ENCODE data around the gene NTPCR.
"Not testable (repeated sequence)": the region's sequence is repeated elsewhere in the genome, so short reads cannot be mapped to it uniquely, and the experiment has no call there.

NTPCR gene

DNA sequence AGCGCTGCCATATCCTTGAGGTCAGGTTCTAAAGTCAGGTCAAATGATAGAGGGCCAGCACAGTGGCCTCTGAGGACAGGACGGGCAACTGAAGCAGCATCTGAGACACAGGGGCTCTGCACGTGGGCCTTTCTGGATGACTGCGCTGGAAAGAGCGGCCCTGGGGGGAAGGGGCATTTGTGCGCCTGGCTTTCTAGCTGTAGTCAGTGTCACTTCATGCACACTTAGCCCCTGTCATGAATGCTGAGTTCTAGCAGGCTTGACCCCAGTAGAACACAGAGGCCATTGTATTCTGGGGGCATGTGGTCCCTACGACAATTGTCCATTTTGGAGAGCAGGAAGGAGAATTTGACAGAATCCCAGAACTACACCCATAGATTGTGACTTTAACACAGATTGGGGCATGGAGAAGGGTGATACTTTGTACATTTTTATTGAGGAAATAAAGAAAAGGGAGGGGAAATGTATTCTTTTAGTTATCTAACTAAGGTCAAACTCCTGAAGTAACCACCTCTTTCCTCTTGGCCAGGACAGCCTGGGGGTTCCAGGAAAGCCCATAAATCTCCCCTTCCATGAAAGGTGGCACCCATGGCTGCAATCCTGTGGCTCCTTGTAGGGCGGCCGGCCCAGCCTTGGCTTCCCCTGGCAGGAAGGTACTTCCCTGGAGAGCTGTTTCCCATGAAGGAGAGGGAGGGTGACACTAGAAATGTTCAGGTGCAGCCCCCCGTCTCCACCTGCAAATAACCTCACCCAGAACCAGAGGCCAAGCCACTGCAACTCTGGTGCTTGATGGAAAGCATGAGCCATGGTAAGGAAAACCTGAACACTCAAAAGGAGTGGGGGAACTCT is 34.4 kb downstream of the NTPCR start:
- no peak for DNase-seq (ENCODE audit: low read depth, low spot score)

DNA sequence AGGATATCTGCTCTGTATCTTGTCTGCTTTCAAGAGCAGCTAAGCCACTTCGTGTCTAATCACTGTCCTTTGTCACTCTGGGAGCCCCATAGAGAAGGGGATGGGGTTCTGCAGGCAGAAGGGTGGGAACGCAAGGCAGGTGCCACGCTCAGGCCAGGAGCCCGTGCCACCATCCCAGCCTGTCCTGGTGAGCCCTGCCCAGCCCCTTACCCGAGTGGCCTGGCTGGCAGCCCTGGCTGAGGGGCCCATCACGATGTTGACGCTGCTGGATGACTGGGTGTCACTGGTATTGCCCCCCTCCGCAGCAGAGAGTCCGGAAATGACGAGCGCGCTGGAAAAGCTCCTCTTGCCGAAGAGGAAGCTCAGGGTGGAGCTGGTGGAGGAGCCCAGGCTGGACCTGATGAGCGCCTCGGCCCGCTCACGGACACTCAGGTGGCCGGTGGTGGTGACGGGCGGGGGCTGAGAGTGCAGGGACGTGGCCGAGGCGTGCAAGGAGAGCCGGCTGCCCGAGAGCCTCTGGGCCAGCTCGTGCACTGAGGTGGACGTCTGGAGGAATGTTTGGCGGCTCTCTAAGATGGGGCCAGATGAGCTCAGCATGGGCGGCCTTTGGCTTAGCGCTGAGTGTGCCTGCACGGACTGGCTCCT is 35.6 kb downstream of the NTPCR start:
- DNase-seq (ENCODE audit: low read depth, low spot score): no peak

DNA sequence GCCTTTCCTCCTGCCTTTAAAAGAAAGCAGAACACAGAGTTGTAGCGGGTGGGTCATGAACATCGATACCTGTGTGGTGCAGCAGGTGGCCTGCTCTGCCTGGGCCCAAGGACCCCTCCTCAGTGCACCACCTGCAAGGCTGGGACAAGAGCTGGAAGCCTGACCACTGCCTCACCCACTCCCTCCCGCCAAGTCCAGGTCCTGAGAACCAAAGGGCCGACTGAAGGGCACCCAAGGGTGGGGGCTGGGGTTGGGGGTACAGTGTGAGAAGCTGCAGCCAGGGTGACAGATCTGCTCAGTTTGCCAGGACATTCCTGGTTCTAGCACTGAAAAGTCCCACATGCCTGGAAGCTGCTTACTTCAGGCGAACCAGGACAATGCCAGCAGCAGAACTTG is 36.1 kb downstream of the NTPCR start:
- DNase-seq (ENCODE audit: low read depth, low spot score): no peak

DNA sequence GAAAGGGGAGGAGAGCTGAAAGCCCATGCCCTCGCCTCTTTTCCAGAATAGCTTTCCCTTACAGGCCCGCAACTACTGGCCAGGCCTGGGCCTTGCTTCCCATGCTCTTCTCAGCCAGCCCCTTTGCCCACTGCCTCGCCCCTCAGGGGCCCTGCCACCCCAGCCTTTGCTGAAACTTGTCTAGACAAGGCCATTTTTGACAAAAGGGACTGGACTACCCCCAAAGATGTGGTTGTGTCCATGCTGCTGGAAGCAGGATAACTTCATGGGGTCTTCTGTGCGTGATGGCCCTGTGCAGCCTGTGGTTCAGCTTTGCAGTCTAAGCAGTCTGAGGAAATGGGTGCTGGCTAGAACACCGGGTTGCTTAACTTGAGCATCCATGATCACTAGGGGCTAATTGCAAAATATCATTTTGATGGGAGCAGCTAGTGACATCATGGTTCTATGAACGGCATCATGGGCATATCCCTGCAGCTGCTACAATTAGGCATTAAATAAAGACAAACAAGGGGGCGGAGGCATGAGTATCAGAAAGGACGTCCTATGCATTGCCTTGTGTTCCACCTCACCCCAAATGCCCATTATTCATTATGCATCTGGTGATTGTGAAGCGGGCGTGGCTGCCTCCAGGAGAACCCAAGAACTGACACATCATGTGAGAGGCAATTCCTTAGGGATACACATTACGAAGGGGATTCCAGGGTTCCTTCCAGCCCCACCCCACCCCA is 36.8 kb downstream of the NTPCR start:
- no peak for DNase-seq (ENCODE audit: low read depth, low spot score)

DNA sequence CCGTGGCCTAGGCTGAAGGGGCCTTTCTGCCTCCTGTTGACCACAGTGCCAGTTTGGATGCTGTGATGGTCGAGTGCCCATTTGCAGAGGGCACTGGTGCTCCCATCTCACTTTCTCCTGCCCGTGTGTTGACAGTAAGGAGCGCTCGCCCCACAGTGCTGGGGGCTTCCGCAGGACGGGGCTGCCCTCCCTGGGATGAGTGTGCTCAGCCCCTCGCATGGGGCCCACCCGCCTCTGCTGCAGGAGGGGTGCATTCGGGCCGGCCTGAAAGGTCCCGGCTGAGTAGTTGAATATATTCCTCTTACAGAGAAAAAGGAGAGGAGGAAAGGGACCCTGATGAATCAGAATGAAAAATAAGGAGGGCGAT is 37.3 kb downstream of the NTPCR start:
- DNase-seq (ENCODE audit: low read depth, low spot score): no peak

DNA sequence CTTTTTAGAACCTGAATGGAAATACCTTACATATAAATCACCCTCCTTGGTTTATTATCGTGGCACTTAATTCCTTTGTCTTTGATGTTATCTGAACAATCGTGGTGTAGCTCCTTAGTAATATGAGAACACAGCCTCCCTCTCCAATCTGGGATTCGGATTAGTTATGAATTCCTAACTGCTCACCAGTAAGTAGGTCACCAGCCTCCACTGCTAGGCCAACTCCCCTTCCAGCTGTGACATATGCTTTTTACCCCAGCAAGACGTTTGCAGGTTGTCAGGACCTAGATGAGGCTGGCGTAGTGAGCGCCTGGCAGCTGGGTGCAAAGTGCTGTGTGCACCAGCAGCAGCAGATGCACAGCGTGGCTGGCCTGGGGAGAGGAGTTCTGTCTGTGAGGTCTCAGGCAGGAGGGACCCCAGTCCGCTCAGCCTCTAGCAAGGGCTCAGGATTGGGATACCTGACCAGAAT is 38.2 kb downstream of the NTPCR start:
- no peak for DNase-seq (ENCODE audit: low read depth, low spot score)

DNA sequence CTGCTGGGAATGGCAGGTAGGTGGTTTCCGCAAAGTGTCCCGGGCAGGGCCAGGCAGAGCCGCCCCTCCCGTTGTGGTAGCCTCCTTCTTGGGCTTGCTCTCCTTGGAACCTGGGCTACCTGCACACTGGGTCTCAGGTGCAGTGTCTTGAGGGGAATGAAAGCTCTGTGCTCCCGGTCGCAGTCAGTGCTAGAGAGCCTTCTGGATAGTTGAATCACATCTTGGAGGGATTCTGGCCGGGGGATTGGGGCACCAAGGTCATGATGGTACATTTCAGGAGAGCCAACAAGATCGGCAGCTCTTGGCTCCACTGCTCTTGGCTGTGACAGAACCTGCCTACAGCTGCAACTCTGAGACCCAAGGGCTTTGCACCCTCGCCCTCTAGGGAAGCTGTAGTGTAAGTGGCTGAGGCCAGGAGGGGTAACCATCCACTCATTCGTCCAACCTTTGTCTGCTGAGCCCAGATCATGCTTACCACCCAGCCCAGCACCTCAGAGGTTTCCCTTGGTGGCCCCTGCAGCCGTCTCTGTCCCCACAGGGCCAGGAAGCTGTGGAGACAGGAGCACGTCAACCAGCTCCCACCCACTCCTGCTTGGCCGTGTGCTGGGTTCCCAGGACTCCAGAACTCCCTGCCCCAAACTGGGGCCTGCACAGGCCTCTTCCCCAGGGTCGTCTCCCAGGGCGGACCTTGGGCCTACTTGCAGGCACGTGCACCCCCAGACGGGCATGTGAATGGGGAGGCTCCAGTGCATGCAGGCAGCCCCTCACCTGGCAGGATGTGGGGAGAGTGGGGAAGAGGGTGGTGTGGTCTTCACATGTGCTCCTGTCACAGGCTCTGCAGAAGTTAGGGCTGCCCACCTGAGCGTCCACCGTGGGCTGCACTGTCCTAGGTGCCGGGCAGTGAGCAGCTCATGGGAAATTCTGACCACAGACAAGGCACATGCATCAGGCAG is 40.0 kb downstream of the NTPCR start:
- DNase-seq (ENCODE audit: low read depth, low spot score): no peak

DNA sequence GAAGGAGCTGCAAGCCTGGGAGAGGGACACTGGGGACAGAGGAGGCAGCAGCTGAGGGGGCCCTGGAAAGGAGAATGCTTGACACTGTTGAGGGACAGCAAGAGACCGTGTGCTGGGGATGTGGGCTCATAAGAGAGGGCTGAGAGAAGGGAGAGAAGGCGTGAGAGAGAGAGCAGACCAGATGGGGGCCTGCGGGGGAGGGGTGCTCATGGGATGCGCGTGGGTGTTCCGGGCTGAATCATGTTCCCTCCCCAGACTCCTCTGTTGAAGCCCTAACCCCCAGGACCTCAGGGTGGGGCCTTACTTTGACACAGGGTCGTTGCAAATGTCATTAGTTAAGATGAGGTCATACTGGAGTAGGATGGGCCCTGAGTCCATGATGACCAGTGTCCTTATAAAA is 40.8 kb downstream of the NTPCR start:
- DNase-seq (ENCODE audit: low read depth, low spot score): no peak

DNA sequence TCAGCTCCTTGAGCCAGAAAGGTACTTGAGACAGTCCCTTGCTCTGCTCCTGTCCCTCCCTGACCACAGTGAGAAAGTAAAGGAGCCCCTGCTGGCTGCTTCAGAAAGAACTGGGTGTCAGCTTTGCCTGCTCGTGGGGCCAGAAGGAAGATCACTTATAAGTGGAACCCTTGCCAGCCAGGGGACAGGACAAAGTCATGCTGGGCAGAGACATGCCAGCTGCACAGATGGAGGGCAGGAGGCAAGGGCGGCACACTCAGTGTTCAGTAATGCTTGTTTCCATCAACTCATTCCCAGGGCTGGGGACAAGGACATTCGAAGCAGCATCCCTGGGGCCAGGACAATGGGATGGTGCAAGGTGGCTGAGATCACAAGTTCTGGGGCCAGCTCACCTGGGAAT is 41.8 kb downstream of the NTPCR start:
- no peak for DNase-seq (ENCODE audit: low read depth, low spot score)

DNA sequence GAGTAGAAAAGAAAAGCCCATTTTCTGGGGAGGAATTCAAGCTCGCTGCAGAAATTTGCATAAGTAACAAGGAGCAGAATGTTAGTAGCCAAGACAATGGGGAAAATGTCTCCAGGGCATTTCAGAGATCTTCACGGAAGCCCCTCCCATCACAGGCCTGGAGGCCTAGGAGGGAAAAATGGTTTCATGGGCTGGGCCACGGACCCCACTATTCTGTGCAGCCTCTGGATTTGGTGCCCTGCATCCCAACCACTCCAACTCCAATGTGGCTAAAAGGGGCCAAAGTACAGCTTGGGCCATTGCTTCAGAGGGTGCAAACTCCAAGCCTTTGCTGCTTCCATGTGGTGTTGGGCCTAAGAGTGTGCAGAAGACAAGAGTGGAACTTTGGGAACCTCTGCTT is 43.1 kb downstream of the NTPCR start:
- DNase-seq (ENCODE audit: low read depth, low spot score): no peak

DNA sequence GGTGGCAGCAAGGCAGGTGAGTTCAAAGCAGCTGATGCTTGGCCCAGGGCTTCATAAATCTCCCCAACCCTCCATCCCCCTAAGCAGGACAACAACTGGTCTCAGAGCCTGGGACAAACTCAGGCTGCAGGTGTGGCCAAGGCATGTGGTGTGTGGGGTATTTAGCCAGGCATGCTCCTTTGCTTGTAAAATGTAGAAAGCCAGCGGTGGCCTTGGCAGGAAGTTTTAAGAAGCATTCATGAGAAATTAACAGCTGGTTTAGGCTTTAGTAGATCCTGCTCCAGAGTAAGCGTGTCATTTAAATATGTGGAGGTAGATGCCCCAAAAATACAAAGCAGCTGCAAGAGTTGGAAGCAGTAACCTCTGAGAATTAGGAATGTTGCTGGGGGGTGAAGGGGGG is 44.8 kb downstream of the NTPCR start:
- no peak for DNase-seq (ENCODE audit: low read depth, low spot score)

DNA sequence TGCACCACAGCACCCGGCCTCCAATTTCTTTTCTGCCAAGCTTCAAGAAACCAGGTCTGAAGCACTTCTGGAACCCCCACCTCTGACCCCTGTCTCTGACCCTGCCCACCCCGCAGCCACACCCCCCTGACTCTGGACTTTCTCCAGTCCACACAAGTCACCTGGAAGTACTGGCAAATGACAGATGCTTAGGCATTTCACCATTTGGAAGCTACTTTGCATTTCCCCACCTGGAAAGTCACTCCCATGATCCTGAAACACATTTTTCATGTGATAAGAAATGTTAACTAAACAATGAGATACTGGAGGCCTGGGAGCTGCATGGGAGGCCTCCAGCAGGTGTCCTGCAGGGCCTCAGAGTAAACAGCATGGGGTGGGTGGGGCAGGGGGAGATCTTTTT is 45.7 kb downstream of the NTPCR start:
- DNase-seq (ENCODE audit: low read depth, low spot score): no peak

DNA sequence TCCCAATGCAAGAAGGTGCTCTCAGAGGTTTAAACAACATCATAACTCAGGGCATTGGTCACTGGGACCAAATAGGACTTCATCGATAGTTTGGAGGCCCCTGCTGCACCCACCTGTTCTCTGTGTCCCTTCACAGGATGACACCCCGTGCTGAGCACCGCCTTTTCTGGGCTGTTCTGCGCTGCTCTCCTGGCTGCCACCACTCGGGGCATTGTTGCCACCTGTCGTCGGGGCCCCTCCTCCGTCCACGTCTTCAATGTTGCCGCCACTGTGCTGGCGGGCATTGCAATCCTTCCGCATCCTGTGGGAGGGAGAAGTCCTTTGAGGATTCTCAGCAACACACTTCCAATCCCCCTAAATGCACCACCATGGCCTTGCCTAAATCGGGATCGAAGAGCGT is 47.7 kb downstream of the NTPCR start:
- DNase-seq (ENCODE audit: low read depth, low spot score): no peak

DNA sequence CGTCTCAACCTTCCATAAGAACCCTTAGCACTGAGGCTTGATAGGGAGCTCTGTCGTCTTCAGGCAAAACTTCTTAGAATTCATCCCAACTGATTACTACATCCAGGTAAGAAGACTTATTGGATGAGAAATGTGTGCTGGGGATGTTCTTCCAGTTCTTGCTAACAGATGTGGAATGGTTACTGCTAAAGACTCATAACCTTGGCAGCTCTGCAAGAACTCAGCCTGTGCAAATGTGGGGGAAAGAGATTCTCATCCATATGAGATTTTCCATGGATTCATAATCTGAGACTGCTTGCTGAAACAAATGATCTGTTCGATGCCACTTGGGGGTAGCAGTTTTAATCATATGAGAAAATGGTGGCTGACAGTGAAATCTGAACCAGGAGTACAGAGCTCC is 48.2 kb downstream of the NTPCR start:
- no peak for DNase-seq (ENCODE audit: low read depth, low spot score)

DNA sequence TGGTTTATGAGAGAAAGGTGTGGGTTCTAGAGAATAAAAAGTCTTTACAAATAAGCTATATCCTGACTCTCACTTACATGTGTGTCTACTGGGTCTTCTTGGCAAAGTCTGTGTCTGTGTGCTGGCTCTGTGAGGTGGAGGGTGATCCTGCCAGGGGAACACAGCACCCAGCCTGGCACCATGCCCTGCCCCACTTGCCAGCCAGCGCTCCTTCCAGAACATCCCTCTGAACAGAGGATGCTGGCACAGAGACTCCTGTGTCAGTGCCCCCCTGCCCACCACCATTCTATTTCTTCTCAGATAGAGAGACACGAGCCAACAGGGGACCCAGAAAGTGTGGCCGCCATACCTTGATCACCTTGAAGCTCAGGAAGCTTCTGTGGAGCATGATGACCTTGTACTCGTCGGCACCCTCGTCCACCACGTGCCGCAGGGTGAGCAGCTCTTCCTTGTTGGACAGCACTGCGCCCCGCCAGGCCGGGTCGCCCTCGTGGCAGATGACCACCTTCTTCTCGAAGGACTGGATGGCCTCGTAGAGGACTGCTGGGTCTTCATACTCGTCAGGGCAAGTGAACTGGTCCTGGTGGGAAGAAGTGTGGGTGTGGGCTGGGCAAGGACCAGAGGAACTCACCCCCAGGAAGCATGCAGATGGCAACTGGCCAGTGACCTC is 49.7 kb downstream of the NTPCR start:
- DNase-seq (ENCODE audit: low read depth, low spot score): no peak

DNA sequence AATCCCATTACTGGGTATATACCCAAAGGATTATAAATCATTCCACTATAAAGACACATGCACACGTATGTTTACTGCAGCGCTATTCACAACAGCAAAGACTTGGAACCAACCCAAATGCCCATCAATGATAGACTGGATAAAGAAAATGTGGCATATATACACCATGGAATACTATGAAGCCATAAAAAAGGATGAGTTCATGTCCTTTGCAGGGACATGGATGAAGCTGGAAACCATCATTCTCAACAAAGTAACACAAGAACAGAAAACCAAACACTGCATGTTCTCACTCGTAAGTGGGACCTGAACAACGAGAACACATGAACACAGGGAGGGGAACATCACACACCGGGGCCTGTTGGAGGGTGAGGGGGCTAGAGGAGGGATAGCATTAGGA is 53.2 kb downstream of the NTPCR start:
- DNase-seq (ENCODE audit: low read depth, low spot score): not testable (repeated sequence)

DNA sequence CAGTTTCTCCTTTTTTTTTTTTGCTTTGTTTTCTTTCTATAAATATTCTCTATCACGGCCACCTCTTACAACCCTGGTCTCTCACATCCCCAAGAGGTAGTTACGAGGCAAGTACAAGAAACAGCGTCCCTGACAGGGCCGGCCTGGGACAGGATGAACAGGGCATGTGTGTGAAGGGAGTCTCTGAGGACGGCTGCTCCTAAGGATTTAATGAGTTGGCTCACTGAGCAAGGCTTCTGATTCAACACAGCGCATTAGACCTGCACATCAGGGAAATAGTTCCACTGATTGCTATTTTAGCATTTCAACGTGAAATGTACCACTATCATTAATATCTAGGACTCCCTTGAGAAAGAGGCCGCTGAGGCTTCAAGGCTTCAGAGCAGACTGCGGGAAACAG is 54.0 kb downstream of the NTPCR start:
- no peak for DNase-seq (ENCODE audit: low read depth, low spot score)

DNA sequence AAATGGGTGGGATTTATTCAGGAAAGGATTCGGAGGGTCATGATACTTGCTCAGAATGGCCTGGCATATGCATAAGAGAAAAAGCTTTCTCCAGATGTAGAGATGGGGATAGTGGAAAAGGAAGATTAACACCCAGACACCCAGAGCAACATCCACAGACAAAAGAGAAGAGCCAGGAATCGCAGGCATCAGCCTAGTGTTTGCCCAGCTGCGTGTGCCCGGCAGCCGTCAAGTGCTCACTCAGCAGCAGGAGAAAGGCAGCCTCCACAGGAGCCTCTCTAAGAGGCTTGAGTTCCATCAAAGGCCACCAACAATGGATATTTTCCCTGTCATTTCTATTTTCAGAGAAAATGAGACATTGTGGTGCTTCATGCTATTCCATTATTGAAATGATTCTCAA is 54.7 kb downstream of the NTPCR start:
- DNase-seq (ENCODE audit: low read depth, low spot score): no peak

DNA sequence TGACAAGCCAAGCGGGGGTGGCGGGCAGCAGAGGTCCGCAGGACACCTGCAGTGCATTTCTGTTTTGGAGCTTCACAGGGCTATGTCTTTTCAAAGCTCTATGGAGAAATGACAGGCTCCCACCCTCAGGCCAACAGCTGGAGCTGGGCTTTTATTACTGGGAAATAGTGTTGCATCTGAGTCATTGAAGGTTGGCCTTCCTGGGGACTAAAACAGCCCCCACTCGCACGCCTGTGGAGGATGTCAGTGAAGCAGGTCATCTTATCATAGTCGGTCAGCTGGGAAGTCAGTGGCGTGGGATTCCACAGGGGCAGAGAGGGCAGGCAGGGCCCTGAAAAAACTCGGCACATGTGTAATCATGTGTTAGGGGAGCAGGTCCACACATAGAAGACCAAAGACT is 55.3 kb downstream of the NTPCR start:
- DNase-seq (ENCODE audit: low read depth, low spot score): peak; percentile 73

DNA sequence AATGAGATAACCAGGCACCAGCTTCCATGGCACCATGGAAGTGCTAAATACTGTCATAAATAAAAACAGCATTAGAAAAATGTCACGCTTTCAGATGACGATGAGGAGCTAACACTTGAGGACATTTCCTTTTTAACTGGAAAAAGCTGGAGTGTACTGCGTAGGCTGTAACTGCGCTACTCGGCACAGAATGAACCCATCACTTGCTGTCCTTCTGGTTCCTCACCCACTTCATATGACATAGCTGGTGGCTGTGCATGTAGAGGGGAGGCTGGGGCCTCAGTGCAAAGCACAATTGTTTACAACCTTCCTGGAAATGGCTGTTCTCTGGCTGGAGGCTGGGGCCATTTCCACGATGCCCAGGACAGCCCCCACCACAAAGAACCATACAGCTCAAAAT is 55.7 kb downstream of the NTPCR start:
- no peak for DNase-seq (ENCODE audit: low read depth, low spot score)

DNA sequence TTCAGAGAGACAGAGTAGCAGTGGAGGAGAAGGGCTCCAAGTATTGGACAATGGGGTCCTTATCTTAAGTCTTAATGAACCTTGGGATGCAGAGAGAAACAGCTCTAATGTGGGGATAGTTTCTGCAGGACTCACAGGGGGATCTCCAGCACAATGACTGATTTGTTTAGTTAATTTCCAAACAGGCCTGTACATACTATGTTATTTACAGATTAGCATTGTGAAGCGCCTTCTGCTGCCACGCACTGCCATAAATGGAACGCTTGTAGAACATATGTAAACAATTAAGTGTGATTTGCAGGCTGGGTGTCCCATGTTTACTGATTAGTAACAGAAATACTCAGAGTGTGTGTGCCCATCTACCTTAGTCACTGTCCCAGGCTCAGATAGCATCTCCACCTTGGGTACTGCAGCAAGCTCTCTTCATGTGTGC is 56.1 kb downstream of the NTPCR start:
- no peak for DNase-seq (ENCODE audit: low read depth, low spot score)
